HG02981 (cell line): ENCODE data around the gene PTPN1.

ENCODE experiments used
- ATAC-seq: cut with Tn5 transposase; IDR thresholded peaks from one replicate; pipeline ENCODE4 v1.9.1; 2021; ENCODE audit warnings: mild to moderate bottlenecking, moderate library complexity; ENCODE audit not compliant: unreplicated experiment

PTPN1 gene

GRCh38 chr20:50628853-50629669 is 118.9 kb downstream of the PTPN1 start:
- no peak for ATAC-seq

- ATAC-seq = no peak
Measured at GRCh38 chr20:50629670-50630045, 119.5 kb downstream of the PTPN1 start.

- no peak for ATAC-seq
Measured at GRCh38 chr20:50630578-50631263, 120.5 kb downstream of the PTPN1 start.

GRCh38 chr20:50632236-50632635 is 122.1 kb downstream of the PTPN1 start:
- no peak for ATAC-seq

GRCh38 chr20:50632701-50633100 is 122.5 kb downstream of the PTPN1 start:
- no peak for ATAC-seq

GRCh38 chr20:50633361-50633760 is 123.2 kb downstream of the PTPN1 start:
- ATAC-seq = no peak

GRCh38 chr20:50634191-50634590 is 124.0 kb downstream of the PTPN1 start:
- ATAC-seq = no peak
